Measurements from ENCODE around the gene PACRG.

Gene PACRG

GRCh38 chr6:163324326-163324687 is 596.5 kb downstream of the PACRG start:
- DNase-seq (ENCODE audit: extremely low read depth, low read depth) = no peak
- TF ChIP-seq CTCF (IDR thresholded peaks at IDR 0.05; ENCODE audit: low read depth, low read length) = no peak

GRCh38 chr6:163324688-163325389 is 597.1 kb downstream of the PACRG start:
- DNase-seq (ENCODE audit: extremely low read depth, low read depth) = no peak
- no peak for TF ChIP-seq CTCF (IDR thresholded peaks at IDR 0.05; ENCODE audit: low read depth, low read length)

- no peak for TF ChIP-seq CTCF (IDR thresholded peaks at IDR 0.05; ENCODE audit: low read depth, low read length)
- DNase-seq (ENCODE audit: extremely low read depth, low read depth) = no peak
Measured at GRCh38 chr6:163325390-163325784, 597.6 kb downstream of the PACRG start.

GRCh38 chr6:163327165-163327880 is 599.5 kb downstream of the PACRG start:
- no peak for DNase-seq (ENCODE audit: extremely low read depth, low read depth)
- TF ChIP-seq CTCF (IDR thresholded peaks at IDR 0.05; ENCODE audit: low read depth, low read length) = no peak

GRCh38 chr6:163327921-163328320 is 600.1 kb downstream of the PACRG start:
- DNase-seq (ENCODE audit: extremely low read depth, low read depth) = no peak
- no peak for TF ChIP-seq CTCF (IDR thresholded peaks at IDR 0.05; ENCODE audit: low read depth, low read length)

GRCh38 chr6:163328411-163328810 is 600.6 kb downstream of the PACRG start:
- no peak for TF ChIP-seq CTCF (IDR thresholded peaks at IDR 0.05; ENCODE audit: low read depth, low read length)

GRCh38 chr6:163329991-163330390 is 602.2 kb downstream of the PACRG start:
- DNase-seq (ENCODE audit: extremely low read depth, low read depth) = no peak
- no peak for TF ChIP-seq CTCF (IDR thresholded peaks at IDR 0.05; ENCODE audit: low read depth, low read length)

More at GRCh38 chr6:163328411-163328810, 600.6 kb downstream of the PACRG start:
- no peak for DNase-seq (ENCODE audit: extremely low read depth, low read depth)

All from AG09319 (cell line).